HG02623 (cell line): ENCODE results near the gene CCDC182.

ENCODE experiments used
- ATAC-seq: cut with Tn5 transposase; IDR thresholded peaks from one replicate; pipeline ENCODE4 v1.9.1; 2021; ENCODE audit warnings: moderate library complexity; ENCODE audit not compliant: unreplicated experiment

CCDC182 gene

DNA sequence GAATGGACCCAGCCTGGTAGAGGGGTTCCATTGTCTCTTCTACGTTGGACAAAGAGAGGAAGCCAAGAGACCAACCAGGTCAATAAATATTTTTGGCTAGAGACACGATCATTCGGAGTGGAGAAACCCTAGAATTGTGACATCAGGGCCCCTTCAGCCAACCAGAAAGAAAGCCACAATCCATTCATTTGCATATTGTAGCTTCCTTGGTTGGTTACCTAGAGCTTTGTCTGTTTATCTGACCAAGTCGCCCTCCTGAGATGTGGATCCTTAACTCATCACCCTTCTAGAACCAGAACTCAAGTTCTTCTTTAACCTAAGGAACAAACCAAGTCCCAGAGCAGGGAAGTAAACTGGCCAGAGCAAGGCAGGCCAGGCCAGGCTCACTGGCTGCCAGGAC, at the start of gene CCDC182:
TSS of gene CCDC182 (minus strand) at position 58 of the 400 bp plus-strand sequence. CDS start at position 31, 27 bp downstream.
- ATAC-seq = no peak

DNA sequence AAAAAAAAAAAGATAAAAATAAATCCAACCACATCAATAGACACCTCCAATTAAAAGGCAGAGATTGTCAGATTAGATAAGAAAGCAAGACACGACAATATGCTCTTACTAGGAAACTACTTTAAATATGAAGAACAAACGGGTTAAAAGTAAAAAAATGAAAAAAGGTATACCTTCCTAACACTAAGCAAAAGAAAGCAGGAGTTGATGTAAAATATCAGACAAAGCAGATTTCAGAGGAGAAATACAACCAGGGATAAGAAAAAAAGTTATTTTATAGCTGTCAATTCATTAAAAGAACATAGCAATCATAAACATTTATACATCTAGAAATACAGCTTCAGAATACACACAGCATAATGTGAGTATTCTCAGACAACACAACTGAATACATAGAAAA, 49.7 kb upstream of the CCDC182 start:
- no peak for ATAC-seq

DNA sequence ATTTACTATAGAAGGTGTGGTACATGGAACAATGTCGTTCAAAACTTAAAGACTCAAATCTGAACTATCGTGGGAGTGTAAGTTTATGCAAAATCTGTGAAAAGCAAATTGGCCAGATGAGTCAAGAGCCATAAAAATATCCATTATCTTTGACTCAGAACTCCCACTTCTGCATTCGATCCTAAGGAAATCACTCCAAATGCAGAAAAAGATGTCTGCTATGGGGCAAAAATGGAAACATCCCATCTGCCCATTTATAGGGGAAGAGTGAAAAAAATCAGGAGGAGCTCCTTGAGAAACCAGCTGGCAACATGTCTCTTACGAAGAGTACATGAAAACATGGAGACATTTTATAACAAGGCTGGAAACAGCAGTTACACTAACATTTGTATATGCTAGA, 43.6 kb upstream of the CCDC182 start:
- ATAC-seq = no peak

DNA sequence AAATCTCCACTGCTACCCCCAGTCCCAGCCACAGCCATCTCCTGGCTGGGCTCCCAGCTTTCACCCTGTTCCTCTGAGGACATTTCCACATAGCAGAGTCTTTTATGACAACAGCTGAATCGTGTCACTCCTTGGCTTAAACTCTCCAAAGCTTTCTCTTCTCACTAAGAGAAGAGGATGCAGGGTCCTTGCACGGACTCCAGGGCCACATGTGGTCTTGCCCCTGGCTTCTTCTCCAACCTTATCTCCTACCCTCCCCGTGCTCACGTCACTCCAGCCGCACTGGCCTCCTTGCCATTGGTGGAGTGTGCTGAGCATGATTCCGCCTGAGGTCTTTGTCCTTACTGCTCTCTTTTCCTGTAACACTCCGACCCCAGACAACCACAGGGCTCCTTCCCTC, 39.9 kb upstream of the CCDC182 start:
- ATAC-seq = no peak

DNA sequence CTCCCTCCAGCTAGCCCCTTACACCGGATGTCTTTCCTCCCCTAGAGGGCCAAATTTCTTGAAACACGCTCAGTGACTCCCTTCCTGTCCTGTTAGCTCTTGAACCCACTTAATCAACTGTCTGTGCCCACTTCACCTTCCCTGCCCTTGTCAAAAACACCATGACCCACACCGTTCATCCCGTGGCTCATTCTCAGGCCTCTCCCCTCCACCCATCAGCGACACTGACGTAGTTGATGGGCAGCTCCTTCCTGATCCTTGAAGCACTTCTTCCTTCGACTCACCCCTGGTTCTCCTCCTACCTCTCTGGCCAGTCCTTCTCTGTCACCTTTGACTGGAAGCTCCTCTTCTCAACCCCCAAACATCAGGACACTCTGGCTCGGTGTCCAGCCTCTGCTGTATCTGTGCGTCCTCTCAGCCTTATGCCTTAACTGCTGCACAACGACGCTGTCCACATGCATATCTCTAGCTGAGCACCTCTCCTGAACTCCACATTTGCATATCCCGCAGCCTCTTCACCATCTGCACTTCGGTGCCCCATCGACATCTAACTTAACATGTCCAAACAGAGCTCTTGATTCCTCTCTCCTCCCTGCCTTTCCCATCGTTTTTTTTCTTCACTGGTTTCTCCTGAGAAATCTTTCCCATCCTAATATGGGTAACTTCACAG, 39.3 kb upstream of the CCDC182 start:
- no peak for ATAC-seq

DNA sequence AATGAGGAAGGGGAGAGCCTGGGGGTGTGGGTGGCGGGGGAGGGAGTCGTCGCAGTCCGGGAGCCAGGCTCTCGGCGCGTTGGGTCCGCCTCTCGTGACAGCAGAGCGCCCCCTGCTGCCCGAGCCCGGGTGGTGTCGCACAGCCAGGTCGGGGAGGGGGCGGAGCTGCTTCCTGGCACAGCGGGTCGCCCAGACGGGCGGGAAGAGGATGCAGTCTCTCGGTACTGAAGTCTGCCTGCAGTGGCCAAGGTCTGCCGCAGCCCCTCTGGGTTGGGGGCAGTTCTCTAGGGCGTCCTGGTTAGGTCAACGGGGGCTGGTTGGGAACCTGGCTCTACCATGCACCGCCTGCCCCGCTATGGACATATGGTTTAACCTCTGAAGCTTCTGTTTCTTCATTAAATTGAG, 38.2 kb upstream of the CCDC182 start:
- no peak for ATAC-seq

DNA sequence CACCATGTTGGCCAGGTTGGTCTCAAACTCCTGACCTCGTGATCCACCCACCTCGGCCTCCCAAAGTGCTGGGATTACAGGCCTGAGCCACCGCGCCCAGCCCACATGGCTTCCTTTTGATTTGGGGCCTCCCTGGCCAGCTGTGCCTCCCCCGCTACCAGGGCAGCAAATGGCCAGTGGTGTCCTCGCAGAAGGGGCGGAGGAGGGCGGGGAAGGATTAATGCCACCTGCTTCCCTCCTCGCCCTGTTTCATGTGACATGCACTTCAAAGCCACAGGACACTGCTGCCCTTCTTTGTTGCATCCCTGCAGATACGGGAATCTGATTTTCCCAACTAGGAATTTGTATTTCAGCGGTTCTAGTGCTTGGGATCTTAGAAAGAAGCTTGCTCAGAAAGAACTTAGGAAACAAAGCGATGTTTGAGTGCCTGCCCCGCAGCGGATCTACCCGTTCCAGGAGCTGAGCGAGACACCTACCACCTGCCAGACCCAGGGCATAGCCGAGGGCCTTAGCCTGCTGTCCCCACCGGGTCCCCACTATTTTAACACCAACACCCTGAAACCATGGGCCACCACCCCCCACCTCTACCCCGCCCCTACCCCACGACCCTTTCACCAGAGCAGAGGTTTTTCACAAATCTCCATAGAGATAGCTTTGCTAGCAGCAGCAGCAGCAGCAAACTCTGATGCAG, 37.7 kb upstream of the CCDC182 start:
- no peak for ATAC-seq

DNA sequence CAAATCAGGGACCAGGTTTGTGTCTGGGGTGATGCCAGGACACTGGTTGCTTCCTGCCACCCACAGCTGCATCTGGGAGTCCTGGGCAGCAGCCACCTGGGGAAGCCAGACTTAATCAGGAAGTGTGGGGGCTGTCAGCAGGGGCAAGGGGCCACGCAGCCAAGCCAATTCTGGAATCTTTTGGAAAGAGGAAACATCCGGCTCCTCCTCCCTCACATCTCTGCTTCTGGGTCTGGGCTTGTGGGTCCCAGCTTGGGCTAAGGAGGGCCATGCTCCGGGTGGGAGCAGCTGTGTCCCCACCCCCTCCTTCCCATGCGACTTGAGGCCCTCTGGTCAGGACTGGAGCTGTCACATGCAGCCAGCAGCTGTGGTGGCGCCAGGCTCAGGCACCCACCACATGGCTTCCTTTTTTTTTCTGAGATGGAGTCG, 37.0 kb upstream of the CCDC182 start:
- ATAC-seq = no peak

DNA sequence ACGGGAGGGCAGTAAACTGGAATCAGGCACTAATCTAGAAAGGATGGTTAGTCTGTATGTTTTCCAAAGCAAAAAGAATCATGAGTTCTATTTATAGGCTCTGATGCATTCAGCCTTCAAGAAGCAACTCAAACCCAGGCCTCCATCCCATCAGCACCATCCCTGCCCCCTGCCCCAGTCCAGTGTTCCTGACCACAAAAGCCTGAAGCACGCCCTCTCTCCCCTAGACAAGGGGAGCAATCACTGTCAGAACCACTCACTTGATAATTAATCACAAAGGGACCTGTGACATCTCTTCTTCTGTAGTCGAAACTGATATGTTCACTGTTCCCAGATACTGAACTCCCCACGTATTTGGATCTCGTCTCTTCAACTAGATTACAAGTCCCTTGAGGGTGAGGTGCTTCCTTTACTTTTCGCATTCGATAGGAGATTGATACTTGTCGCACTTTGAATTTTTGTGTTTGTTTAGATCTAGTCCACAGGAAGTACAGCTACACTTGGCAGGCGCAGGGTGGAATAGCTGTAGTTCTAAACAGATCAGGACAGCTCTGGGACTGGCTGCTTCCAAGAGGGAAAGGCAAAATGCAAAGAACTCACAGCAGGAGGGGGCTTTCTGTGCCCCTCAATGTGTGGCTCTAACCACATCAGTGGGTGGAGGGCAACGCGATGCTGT, 36.4 kb upstream of the CCDC182 start:
- ATAC-seq = no peak

DNA sequence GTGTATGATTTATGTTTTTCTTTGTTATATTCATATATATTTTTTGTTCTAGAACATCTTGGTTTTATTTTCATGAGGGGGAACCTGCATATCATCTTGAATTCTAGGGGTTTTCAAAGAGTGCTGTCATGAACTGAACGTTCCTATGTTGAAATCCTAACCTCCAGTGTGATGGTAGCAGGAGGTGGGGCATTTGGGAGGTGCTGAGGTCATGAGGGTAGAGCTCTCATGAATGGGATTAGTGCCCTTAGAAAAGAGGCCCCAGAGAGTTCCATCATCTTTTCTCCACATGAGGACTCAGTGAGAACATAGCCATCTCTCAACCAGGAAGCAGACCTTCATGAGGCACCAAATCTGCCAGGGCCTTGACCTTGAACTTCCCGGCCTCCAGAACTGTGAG, 34.6 kb upstream of the CCDC182 start:
- no peak for ATAC-seq

DNA sequence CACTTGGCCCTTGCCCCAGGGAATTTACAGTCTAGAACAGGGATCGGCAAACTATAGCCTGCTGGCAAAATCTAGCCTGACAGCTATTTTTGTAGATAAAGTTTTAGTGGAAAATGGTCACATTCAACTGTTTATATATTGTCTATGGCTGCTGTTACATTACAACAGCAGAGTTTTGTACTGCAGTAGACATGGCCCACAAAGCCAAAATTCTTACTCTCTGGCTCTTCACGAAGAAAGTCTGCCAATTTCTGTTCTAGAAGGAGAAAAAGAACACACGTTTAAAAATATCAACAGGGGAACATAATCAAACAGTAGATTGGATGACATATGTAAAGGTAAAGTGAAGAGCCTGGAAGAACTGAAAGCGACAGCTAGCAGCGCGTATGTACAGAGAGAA, 33.2 kb upstream of the CCDC182 start:
- no peak for ATAC-seq

DNA sequence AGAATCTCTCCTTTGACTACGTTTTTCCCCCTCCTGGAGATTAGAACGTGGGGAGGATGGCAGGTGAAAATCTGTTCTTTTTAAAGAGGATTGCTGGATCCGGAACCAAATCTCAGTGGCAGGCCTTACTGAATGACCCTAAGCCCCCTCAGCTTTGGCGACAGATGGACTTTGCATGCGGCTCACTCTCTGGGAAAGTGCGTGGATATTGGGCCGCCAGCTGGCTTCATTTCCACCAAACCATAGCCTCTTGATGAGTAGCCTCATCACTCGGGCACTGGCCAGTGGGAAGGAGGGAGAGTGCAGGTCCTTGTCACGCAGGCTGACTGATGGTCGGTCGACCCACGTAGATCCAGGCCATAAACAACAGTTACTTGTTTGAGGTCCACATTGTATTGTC, 31.3 kb upstream of the CCDC182 start:
- ATAC-seq = no peak

DNA sequence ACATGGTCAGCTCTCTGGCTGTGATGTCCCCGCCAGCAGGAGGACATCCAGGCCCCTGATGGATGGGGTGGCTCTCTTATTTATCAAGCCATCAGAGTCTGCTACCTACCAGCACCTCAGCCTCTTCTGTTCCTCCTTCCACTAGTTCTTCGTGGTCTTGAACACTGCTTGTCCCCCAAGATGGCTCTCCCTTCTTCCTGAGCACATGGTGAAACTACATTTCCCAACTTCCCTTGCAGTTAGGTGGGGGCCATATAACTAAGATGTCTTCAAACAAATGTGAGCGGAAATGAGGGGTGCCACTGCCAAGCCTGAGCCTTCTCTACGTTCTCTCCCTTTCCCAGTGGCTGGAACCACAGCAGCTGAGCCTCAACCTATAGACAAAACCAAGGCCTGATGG, 29.8 kb upstream of the CCDC182 start:
- no peak for ATAC-seq

DNA sequence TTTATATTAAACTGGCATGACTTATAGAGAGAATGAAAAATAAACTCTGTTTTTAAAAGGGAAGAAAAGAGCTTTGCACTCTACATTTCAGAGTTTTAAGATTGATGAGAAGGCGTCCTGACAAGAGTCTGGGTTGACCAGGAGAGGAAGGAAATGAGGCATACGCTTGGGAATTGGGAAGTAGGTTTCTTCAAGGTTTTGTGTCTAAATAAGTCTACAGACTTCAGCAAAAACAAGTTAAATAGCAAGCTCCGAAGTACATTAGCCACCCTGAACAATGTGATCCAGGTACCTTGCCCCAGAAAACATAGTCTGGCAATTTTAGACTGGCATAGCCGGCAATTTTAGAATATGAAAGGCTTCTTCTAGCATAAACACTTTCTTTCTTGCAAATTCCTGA, 28.5 kb upstream of the CCDC182 start:
- ATAC-seq = no peak

DNA sequence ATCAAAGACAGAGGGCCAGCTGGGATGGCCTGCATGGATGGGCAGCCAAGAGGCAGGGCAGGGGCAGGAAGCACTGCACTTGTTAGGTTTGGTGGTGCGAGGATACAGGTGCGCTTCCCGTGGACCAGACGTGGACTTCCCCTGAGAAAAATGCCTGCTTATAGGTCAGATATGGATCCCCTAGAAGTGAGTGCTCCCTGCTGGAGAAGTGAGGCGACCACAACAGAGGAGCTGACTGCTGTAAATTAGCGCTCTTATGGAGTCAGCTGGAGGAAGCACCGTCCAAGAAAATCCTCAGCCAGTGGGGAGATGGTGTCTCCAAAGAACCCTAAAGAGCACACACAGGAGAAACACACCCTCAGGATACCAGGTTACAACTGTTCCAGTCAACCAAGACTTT, 27.7 kb upstream of the CCDC182 start:
- ATAC-seq = no peak

DNA sequence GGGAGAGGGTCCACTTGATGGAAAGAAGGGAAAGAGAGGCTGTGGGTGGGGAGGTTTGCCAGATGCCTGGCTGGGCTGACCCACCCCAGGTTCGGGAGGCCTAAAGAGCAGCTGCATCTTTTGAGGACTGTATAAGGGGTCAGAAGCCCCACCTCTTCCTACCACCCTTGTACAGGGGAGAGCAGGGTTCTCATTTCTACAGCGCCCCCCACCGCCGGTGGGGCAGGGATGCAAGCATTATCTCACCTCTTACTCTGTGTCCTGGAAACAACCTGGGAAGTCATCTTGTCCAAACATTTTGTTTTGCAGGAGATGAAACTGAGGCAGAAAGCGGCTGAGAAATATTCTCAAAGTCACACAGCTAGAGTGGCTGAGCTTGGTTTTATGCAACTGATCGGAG, 22.5 kb upstream of the CCDC182 start:
- ATAC-seq = no peak

DNA sequence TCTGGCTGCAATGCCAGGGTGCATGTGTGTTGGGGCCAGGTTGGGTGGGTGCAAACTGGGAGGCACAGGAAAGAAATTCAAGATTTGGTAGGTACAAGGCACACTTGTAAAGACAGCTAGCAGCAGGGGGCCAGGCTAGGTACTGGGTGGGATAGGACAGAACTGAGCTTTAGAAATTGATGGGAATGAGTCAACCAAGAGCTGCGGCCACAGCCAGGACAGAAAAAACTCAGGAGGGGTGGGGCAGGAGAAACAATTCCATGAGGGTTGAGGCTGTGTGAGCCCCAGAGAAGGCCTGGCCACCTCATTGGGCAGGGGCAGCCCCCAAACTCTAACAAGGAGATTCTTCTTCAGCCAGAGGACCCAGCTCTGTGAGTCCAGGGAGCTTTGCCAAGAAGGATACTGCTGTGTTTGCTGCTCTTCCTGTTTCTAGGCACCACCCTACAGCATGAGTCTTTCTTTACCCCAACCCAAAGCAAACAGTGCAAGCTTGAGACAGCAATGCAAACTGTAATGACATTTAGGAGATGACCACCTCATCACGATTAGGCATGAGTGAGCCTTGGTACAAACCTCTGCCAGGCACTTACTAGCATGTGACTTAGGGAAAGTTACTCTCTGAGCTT, 21.3 kb upstream of the CCDC182 start:
- ATAC-seq = no peak

DNA sequence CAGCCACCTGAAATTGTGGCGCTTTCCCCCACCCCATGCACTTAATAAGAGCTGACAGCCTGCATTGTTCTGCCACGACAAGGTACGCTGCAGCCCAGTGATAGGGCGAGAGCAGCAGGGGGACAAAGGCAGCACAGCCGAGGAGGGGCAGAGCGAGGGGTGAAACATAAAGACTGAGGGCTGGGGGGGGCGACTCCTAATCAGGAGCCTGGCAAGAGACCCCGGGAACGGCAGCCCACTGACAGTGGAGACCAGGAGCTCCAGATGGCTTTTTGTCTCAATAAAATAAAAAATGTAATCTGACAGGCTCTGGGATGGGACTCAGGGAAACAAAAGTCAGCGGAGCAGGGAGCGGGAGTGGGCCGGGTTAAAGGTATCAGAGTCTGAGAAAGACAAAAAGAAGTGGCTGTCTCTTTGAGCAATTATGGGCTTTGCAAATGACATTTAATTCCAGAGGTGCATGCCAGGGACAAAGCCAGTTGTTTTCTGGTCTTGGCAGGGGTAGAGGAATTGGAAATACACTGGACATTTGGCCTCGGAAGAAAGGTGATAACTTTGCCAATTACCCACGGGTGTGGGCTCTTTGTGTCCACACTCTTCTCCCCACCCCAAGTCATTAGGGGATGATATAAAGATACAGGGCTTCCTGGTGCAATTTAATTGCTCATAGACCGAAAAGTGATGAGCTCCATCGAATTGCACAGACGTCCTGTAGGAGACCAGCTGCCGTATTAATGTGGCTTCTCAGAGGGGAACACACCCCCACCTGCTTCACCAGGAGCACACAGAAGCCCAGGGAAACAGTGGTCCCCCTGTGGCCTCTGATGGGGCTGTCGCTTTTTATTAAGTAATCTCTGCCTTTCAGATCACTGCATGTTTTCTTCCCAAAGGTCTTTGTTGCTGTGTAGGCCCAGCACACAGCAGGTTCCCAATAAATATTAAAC, 17.6 kb upstream of the CCDC182 start:
- no peak for ATAC-seq

DNA sequence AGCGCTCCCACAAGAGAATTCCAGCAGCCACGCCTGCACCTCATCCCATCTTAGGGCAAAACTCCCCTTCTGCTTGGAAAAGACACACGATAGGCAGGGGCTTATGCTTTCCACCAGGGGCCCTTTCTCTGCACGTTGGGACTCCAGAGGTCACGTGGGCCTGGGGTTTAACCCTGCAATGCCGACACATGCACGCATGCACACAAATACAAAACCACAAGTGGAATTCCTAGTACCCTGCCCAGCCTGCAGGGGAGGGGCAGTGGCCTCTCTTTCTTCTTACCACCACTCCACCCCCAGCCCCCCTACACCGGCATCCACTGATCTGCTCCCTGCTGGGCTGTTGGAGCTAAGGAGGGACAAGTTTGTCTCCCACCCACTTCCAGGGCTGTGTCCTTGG, 16.8 kb upstream of the CCDC182 start:
- no peak for ATAC-seq

DNA sequence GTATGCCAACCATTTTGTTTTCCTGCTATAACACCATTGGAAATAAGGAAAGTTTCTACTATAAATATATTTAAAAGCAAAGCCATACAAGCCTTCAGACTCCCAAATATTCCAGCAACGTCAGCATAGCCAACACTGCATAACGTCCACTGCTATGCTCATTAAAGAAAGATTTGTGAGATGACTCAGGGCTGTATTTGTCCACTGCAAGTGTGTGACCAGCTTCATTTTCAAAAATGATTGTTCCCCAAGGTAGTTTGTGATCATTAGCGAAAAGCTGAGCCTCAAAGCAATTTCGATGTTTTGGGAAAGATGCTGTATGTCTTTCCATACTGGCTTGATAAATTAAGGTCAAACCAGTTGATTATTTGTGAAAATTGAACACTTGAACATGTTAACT, 14.9 kb upstream of the CCDC182 start:
- ATAC-seq = no peak

DNA sequence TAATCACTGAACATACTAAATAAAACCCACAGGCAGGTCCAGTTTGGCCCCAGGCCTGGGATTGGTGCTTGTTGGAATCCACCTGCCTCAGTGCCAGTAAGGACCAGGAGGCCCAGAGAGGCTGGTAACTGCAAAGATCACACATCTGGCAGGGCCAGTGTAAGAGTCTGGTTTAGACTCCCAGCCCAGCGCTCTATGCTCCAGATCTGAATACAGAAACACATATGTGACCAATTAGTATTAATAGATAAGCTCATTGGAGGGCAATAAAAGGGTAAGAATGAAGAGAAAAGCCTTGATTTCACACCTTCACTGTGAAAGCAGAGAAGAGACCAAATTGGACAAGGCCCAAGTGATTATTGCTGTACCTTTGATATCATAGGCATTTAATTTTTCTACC, 13.6 kb upstream of the CCDC182 start:
- ATAC-seq = no peak
